ENCODE data around the gene MORN4.
"Not testable (repeated sequence)": the region's sequence is repeated elsewhere in the genome, so short reads cannot be mapped to it uniquely, and the experiment has no call there.

DNA sequence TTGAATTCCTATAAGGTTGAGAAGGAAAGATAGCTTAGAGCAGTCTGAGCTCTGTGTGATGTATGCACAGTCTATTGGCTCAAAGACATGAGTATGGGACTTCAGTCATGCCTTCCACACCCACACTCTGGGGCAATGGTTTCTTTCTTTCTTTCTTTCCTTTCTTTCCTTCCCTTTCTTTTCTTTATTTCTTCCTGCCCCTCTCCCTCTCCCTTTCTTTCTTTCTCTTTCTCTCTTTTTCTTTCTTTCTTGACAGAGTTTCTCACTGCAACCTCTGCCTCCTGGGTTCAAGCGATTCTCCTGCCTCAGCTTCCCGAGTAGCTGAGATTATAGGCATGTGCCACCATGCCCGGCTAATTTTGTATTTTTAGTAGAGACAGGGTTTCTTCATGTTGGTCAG, 5.8 kb upstream of the MORN4 start:
- not testable (repeated sequence) for TF ChIP-seq POLR2A (IDR thresholded peaks at IDR 0.05; ENCODE audit: low read length); GATA1 (IDR thresholded peaks at IDR 0.05; ENCODE audit: low read depth, low read length)
